HepG2 (cell line): ENCODE measurements around the gene WDR73.

Source experiments
- CENPT ChIP-seq: sonication (generic); formaldehyde crosslinking; IDR thresholded peaks from 2 replicates; pipeline ENCODE4 v1.8.0; 2022; ENCODE audit warnings: low read depth, mild to moderate bottlenecking, moderate library complexity, missing genetic modification reagents
- EP300 ChIP-seq, 3 experiments: sonication (generic) in 1 of 3; formaldehyde crosslinking in 1 of 3; IDR thresholded peaks; 2 replicates each; pipeline versions ENCODE4 v1.5.1 to v1.6.1; 2011 to 2020; ENCODE audit warnings: low read depth in 2 of 3, low read length in 2 of 3, borderline replicate concordance in 1 of 3, improper control_type of control experiment in 1 of 3, mild to moderate bottlenecking in 1 of 3, missing genetic modification reagents in 1 of 3, moderate library complexity in 1 of 3
- ESRRA ChIP-seq: sonication (generic); formaldehyde crosslinking; IDR thresholded peaks from 2 replicates; pipeline ENCODE4 v1.5.1; 2020; ENCODE audit warnings: mild to moderate bottlenecking, low read depth, missing genetic modification reagents
- EZH2 ChIP-seq: conservative IDR thresholded peaks from 2 replicates; pipeline ENCODE4 v1.6.1; 2012; ENCODE audit warnings: mild to moderate bottlenecking, low read depth, low read length, moderate library complexity
- POLR2AphosphoS5 ChIP-seq: IDR thresholded peaks from 2 replicates; pipeline ENCODE4 v1.6.1; 2012; ENCODE audit warnings: low read depth, low read length
- SIN3B ChIP-seq: fragments of 150-350 bp; IDR thresholded peaks from 2 replicates; pipeline ENCODE4 v1.6.1; 2014; ENCODE audit warnings: low read length
- SP2 ChIP-seq: sonication (generic); formaldehyde crosslinking; IDR thresholded peaks from 2 replicates; pipeline ENCODE4 v1.5.1; 2020; ENCODE audit warnings: mild to moderate bottlenecking, missing genetic modification reagents
- ZBTB44 ChIP-seq: sonication (generic); formaldehyde crosslinking; IDR thresholded peaks from 2 replicates; pipeline ENCODE4 v1.4.0; 2020; ENCODE audit warnings: missing genetic modification reagents
- ZNF180 ChIP-seq: sonication (generic); formaldehyde crosslinking; IDR thresholded peaks from 2 replicates; pipeline ENCODE4 v1.4.0; 2020; ENCODE audit warnings: low read depth, missing genetic modification reagents, borderline replicate concordance
- ZNF274 ChIP-seq: sonication (generic); formaldehyde crosslinking; IDR thresholded peaks from 2 replicates; pipeline ENCODE4 v1.5.1; 2020; ENCODE audit warnings: mild to moderate bottlenecking, missing genetic modification reagents
- ZNF546 ChIP-seq: sonication (generic); formaldehyde crosslinking; conservative IDR thresholded peaks from 2 replicates; pipeline ENCODE4 v1.8.1; 2023; ENCODE audit warnings: mild to moderate bottlenecking, missing genetic modification reagents
- TF ChIP-seq, protein P1 (sequence below): sonication (generic); formaldehyde crosslinking; IDR thresholded peaks from 2 replicates; pipeline ENCODE4 v1.5.0; 2020; ENCODE audit warnings: mild to moderate bottlenecking, missing genetic modification reagents, moderate library complexity

DNA sequence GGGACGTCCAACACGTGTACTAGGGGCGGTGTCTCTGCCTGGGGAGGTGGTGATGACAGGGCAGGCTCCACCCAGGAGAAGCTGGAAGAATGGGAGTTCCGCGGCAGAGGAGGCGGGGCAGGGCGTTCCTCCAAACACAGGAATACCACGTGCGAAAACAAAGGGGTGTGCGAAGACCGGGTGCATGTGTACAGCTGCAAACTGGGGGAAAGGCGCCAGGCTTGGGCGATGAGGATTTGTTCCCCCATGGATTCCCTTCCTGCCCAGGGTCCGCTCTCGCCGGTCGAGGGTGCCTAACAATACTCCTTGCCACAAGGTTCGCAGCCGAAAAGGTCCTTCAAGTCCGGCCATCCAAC lies 53.8 kb downstream of the WDR73 start:
- TF ChIP-seq ZNF546 (CRISPR knock-in tag) (no peak), POLR2AphosphoS5 (no peak), SP2 (no peak), SIN3B (no peak), ZNF274 (no peak), ZNF180 (CRISPR knock-in tag) (no peak), EZH2 (no peak), ESRRA (CRISPR knock-in tag) (no peak), ZBTB44 (no peak), CENPT (CRISPR knock-in tag) (peak; percentile 48; the same call in 1 of the 2 replicates), EP300 (IDR thresholded peaks at IDR 0.05; ENCODE audit: low read depth in 2 of 2, low read length in 2 of 2) (no peak), EP300 (CRISPR knock-in tag; IDR thresholded peaks at IDR 0.05; ENCODE audit: borderline replicate concordance) (no peak)
- TF ChIP-seq, protein P1, sequence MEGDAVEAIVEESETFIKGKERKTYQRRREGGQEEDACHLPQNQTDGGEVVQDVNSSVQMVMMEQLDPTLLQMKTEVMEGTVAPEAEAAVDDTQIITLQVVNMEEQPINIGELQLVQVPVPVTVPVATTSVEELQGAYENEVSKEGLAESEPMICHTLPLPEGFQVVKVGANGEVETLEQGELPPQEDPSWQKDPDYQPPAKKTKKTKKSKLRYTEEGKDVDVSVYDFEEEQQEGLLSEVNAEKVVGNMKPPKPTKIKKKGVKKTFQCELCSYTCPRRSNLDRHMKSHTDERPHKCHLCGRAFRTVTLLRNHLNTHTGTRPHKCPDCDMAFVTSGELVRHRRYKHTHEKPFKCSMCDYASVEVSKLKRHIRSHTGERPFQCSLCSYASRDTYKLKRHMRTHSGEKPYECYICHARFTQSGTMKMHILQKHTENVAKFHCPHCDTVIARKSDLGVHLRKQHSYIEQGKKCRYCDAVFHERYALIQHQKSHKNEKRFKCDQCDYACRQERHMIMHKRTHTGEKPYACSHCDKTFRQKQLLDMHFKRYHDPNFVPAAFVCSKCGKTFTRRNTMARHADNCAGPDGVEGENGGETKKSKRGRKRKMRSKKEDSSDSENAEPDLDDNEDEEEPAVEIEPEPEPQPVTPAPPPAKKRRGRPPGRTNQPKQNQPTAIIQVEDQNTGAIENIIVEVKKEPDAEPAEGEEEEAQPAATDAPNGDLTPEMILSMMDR (CRISPR knock-in tag) = no peak
